Measurements from ENCODE around the gene P4HA2. TPM values are rescaled to one million over a fixed set of nuclear protein-coding genes. Genes with fewer than 3 reads are reported as not detected.

The P4HA2 gene
- total RNA-seq, 1 experiment from 2014 or later = 43.6 TPM

- Histone ChIP-seq H3K9me3 (ENCODE audit: low read length) (no peaks in the 10 kb centered on the region), H3K4me2 (ENCODE audit: low read length) (no peak overlapping the region), H3K27me3 (ENCODE audit: low read length) (no peaks in the 10 kb centered on the region), H3K79me2 (ENCODE audit: low read length) (no peaks in the 10 kb centered on the region), H3K4me3 (ENCODE audit: low read length) (no peak overlapping the region), H3K4me1 (ENCODE audit: insufficient read depth, low read length) (no peaks in the 10 kb centered on the region), H2AFZ (ENCODE audit: low read length) (no peak overlapping the region), H3K27ac (ENCODE audit: low read length) (no peak overlapping the region), H3F3A (ENCODE audit: low read length, unreplicated experiment) (no peaks in the 10 kb centered on the region), H3K9me2 (replicated peaks; ENCODE audit: low read length) (no peaks in the 10 kb centered on the region), H3K36me3 (ENCODE audit: low read depth, low read length) (no peaks in the 10 kb centered on the region), H3K9ac (ENCODE audit: low read length) (no peak overlapping the region), H4K20me1 (ENCODE audit: low read length) (no peaks in the 10 kb centered on the region)
- intact Hi-C loops (cut with micrococcal nuclease) = no loop called here
- no peak for TF ChIP-seq CTCF (conservative IDR thresholded peaks at IDR 0.05; ENCODE audit: low read depth, low read length)
- no peak for TF ChIP-seq EZH2 (IDR thresholded peaks at IDR 0.05; ENCODE audit: low read length, unreplicated experiment)
- no peak for TF ChIP-seq EZH2phosphoT487 (IDR thresholded peaks at IDR 0.05; ENCODE audit: borderline replicate concordance, low read length)
- CTCF ChIA-PET = no interaction called here
- BruUV-seq (replicated peaks) = no TSS peak
- no peak for DNase-seq
- ATAC-seq = no peak
- POLR2A ChIA-PET (ENCODE audit: unreplicated experiment) = no interaction called here
Observed at GRCh38 chr5:132143148-132143547, 84.5 kb downstream of the P4HA2 start.

GRCh38 chr5:132142459-132142858 is 85.2 kb downstream of the P4HA2 start:
- intact Hi-C loops (cut with micrococcal nuclease) = no loop called here
- no peak overlapping the region for H2AFZ ChIP-seq (ENCODE audit: low read length)
- no peak overlapping the region for H3K27ac ChIP-seq (ENCODE audit: low read length)
- H3K4me3 ChIP-seq (ENCODE audit: low read length) = no peak overlapping the region
- no peaks in the 10 kb centered on the region for H3K36me3 ChIP-seq (ENCODE audit: low read depth, low read length)
- H4K20me1 ChIP-seq (ENCODE audit: low read length) = no peaks in the 10 kb centered on the region
- no peak for ATAC-seq
- H3K27me3 ChIP-seq (ENCODE audit: low read length) = no peaks in the 10 kb centered on the region
- no peaks in the 10 kb centered on the region for H3K4me1 ChIP-seq (ENCODE audit: insufficient read depth, low read length)
- no peak overlapping the region for H3K9ac ChIP-seq (ENCODE audit: low read length)
- no peak for DNase-seq
- BruUV-seq (replicated peaks) = no TSS peak
- ChIA-PET POLR2A (ENCODE audit: unreplicated experiment) (no interaction called here), CTCF (no interaction called here)
- TF ChIP-seq EZH2 (IDR thresholded peaks at IDR 0.05; ENCODE audit: low read length, unreplicated experiment) = no peak
- TF ChIP-seq EZH2phosphoT487 (IDR thresholded peaks at IDR 0.05; ENCODE audit: borderline replicate concordance, low read length) = no peak
- no peak for TF ChIP-seq CTCF (conservative IDR thresholded peaks at IDR 0.05; ENCODE audit: low read depth, low read length)
- H3F3A ChIP-seq (ENCODE audit: low read length, unreplicated experiment) = no peaks in the 10 kb centered on the region
- H3K79me2 ChIP-seq (ENCODE audit: low read length) = no peaks in the 10 kb centered on the region
- no peaks in the 10 kb centered on the region for H3K9me2 ChIP-seq (replicated peaks; ENCODE audit: low read length)
- H3K4me2 ChIP-seq (ENCODE audit: low read length) = no peak overlapping the region
- H3K9me3 ChIP-seq (ENCODE audit: low read length) = no peaks in the 10 kb centered on the region

Small RNAs within 50 kb of the gene (microRNA-seq; reads per million reads assigned to microRNA genes)
- not detected for gene MIR6830 (ENCODE audit: unreplicated experiment)

Other genes with a start within 250 kb of the P4HA2 start
- gene ACSL6, start 216.2 kb downstream of the P4HA2 start, total RNA-seq (2014; rRNA removed) = 0.15 and 0.35 TPM in 2 replicates
- not detected in 2 replicates for gene IL3, start 167.2 kb downstream of the P4HA2 start, total RNA-seq (2014; rRNA removed)
- 69.9 and 93.6 TPM in 2 replicates for gene CSF2, start 154.1 kb downstream of the P4HA2 start, total RNA-seq (2014; rRNA removed)
- 26.5 and 27.8 TPM in 2 replicates for gene PDLIM4, start 29.8 kb upstream of the P4HA2 start, total RNA-seq (2014; rRNA removed)
- 2.2 and 3.4 TPM in 2 replicates for gene SLC22A4, start 66.5 kb upstream of the P4HA2 start, total RNA-seq (2014; rRNA removed)
- 8.2 and 21.8 TPM in 2 replicates for gene SLC22A5, start 141.9 kb upstream of the P4HA2 start, total RNA-seq (2014; rRNA removed)